ENCODE data around the gene TBC1D8. TPM values are rescaled to one million over a fixed set of nuclear protein-coding genes. Genes with fewer than 3 reads are reported as not detected.

Gene TBC1D8
- total RNA-seq, 1 donor from 2014 or later: 16.1 TPM

Other genes starting within 250 kb of the TBC1D8 start
- gene RPL31, start 149.1 kb downstream of the TBC1D8 start, total RNA-seq (ENCODE audit: insufficient read depth, low replicate concordance): 1,420 TPM
- 26.5 TPM for gene CNOT11, start 101.5 kb upstream of the TBC1D8 start, total RNA-seq (ENCODE audit: insufficient read depth, low replicate concordance)
- 63.6 TPM for gene RNF149, start 157.3 kb upstream of the TBC1D8 start, total RNA-seq (ENCODE audit: insufficient read depth, low replicate concordance)
- gene CREG2, start 236.1 kb upstream of the TBC1D8 start, total RNA-seq (ENCODE audit: insufficient read depth, low replicate concordance): 3.6 TPM